Sigmoid colon (tissue), 4 donors: ENCODE results near the gene RRBP1.

Experiments
- CTCF ChIP-seq, 4 experiments: fragments of 450-650 bp in 3 of 4; fragments of 200-600 bp in 1 of 4; IDR thresholded peaks; one replicate each; pipeline ENCODE4 v1.5.1; 2016 to 2019; ENCODE audit warnings: antibody characterized with exemption in 4 of 4, mild to moderate bottlenecking in 3 of 4, moderate library complexity in 2 of 4
- EP300 ChIP-seq, 4 donors: sonication (generic); formaldehyde crosslinking; IDR thresholded peaks; one replicate each; pipeline ENCODE4 v1.6.1; 2017; ENCODE audit warnings: antibody characterized with exemption in 4 of 4
- POLR2A ChIP-seq, 2 donors: fragments of 450-650 bp; IDR thresholded peaks; one replicate each; pipeline ENCODE4 v1.6.1; 2016; ENCODE audit warnings: antibody characterized with exemption in 2 of 2, mild to moderate bottlenecking in 2 of 2, moderate library complexity in 2 of 2
- POLR2AphosphoS5 ChIP-seq, 4 donors: sonication (generic); formaldehyde crosslinking; IDR thresholded peaks; one replicate each; pipeline ENCODE4 v1.6.1; 2017; ENCODE audit warnings: antibody characterized with exemption in 4 of 4

GRCh38 chr20:17708675-17709360 is 26.8 kb upstream of the RRBP1 start:
- TF ChIP-seq CTCF (IDR thresholded peaks at IDR 0.05), result no peak
- no peak for TF ChIP-seq POLR2A (IDR thresholded peaks at IDR 0.05)
- no peak for TF ChIP-seq EP300 (IDR thresholded peaks at IDR 0.05)
- no peak for TF ChIP-seq POLR2AphosphoS5 (IDR thresholded peaks at IDR 0.05)
